CD4-positive, alpha-beta T cell treated with Interleukin-6 at 100 ng/mL for 8 hours (primary cell): ENCODE results near the gene MYBBP1A.
"Not testable (repeated sequence)": the region's sequence is repeated elsewhere in the genome, so short reads cannot be mapped to it uniquely, and the experiment has no call there.

Source experiments
- DNase-seq: peaks from one replicate; pipeline ENCODE4 v3.0.0-alpha.2; 2020; ENCODE audit warnings: mixed read lengths, low spot score

Gene MYBBP1A, protein sequence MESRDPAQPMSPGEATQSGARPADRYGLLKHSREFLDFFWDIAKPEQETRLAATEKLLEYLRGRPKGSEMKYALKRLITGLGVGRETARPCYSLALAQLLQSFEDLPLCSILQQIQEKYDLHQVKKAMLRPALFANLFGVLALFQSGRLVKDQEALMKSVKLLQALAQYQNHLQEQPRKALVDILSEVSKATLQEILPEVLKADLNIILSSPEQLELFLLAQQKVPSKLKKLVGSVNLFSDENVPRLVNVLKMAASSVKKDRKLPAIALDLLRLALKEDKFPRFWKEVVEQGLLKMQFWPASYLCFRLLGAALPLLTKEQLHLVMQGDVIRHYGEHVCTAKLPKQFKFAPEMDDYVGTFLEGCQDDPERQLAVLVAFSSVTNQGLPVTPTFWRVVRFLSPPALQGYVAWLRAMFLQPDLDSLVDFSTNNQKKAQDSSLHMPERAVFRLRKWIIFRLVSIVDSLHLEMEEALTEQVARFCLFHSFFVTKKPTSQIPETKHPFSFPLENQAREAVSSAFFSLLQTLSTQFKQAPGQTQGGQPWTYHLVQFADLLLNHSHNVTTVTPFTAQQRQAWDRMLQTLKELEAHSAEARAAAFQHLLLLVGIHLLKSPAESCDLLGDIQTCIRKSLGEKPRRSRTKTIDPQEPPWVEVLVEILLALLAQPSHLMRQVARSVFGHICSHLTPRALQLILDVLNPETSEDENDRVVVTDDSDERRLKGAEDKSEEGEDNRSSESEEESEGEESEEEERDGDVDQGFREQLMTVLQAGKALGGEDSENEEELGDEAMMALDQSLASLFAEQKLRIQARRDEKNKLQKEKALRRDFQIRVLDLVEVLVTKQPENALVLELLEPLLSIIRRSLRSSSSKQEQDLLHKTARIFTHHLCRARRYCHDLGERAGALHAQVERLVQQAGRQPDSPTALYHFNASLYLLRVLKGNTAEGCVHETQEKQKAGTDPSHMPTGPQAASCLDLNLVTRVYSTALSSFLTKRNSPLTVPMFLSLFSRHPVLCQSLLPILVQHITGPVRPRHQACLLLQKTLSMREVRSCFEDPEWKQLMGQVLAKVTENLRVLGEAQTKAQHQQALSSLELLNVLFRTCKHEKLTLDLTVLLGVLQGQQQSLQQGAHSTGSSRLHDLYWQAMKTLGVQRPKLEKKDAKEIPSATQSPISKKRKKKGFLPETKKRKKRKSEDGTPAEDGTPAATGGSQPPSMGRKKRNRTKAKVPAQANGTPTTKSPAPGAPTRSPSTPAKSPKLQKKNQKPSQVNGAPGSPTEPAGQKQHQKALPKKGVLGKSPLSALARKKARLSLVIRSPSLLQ (N-terminal part only)

DNA sequence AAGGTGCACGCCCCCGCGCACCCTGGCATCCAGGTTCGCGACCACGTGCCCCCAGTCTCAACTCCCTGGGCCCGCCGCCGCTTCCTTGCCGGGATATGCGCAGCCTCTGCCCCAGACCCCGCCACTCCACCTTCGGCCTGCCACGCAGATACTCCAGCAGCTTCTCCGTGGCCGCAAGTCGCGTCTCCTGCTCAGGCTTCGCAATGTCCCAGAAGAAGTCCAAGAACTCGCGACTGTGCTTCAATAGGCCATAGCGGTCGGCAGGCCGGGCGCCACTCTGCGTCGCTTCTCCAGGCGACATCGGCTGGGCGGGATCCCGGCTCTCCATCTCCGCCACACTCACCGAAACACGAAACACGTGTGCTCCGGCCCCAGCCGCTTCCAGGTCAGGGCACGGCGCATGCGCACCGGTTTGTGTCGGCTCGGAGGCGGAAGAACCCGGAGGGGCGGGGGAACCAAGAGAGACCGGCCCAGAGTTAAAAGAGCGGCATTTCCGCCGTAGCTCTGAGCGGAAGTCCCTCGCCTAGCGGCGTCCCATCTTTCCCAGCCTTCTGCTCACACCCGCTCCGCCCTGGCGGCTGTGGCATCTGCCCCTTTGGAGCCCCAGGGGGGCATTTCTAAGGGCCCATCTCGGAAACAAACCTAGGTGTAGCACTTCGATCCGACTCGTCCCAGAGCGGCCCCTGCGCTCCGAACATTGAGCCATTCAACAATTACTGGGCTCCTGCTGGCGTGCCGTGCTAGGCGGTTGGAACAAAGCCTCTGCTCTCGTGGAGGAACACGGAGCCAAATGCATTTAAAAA lies at the start of gene MYBBP1A:
MYBBP1A (minus strand) TSS at position 388 of the 803 bp plus-strand sequence; CDS start at position 328, 60 bp downstream.
- DNase-seq, result peak; percentile 97

DNA sequence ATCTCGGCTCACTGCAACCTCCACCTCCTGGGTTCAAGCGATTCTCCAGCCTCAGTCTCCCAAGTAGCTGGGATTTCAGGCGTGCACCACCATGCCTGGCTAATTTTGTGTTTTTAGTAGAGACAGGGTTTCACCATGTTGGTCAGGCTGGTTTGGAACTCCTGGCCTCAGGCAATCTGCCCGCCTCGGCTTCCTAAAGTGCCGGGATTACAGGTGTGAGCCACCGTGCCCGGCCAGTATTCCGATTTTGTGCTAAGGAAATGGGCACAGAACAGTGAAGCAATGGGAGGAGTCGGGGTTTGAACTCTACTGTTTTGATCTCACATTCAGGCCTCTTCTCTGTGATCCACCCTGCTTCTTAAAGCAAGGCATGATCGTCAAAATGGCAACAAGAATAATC lies 49.6 kb upstream of the MYBBP1A start:
- not testable (repeated sequence) for DNase-seq

DNA sequence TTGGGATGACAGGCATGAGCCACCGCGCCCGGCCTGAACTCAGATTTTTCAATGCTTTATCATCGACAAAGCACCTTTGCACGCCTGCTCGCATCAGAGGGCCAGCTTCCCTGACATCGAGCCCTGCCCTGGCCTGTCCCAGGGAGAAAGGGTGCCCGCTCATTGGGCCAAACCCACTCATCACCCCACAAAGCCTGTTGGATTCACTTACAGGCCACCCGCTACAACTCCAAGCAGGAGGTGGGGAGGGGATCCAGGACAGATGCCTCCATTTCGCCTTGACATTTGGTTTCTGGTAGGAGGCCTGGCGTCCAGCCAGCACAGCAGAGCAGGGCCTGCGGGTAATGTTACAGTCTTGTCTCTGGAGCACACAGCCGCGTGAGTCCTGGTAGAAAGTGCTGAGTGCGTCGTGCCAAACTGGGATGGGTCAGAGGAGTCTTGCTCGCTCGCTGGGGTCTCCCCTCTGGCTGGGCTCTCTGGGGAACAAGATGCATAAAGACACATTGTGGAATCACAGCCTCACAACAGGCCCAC lies 49.0 kb upstream of the MYBBP1A start:
- no peak for DNase-seq

DNA sequence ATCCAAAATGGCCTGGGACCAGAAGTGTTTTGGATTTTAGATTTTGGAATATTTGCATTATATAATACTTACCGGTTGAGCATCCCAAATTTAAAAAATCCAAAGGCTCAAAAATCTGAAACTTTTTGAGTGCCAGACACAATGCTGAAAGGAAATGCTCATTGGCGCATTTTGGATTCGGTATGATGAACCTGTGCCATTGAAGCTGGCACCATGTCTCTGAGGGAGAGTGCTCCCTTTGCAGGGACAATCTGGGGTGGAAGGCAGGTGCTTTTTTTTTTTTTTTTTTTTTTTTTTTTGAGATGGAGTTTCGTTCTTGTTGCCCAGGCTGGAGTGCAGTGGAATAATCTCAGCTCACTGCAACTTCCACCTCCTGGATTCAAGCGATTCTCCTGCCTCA lies 46.9 kb upstream of the MYBBP1A start:
- no peak for DNase-seq

DNA sequence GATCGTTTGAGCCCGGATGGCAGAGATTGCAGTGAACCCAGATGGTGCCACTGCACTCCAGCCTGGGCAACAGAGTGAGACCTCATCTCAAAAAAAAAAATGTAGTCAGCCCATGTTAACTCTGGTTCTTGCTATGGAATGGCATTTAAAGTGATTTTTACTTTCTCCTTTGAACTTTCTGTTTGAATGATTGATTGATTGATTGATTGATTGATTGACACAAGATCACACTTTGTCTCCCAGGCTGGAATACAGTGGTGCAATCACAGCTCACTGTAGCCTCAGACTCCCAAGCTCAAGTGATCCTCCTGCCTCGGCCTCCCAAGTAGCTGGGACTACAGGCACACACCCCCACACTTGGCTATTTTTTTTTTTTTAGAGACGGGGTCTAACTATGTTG lies 46.1 kb upstream of the MYBBP1A start:
- DNase-seq, result no peak

DNA sequence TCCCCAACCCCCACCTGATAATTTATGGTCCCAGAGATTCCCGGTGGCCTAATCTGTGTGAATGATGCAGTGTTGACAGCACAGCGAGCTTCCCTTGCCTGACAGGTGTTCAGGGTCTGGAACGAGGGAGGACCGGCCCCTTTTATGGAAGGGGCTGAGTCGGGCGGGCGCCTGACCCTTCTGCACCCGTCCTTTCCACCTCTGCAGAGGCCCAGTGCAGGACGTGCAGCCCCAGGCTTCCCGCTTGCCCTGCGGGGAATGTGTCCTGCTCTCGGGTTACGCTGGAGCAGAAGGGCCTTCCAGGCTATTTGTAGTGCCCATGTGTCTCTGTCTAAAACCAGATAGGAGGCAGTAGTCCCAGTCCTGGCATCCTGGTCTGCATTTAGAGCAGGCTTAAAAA lies 45.4 kb upstream of the MYBBP1A start:
- DNase-seq, result no peak

DNA sequence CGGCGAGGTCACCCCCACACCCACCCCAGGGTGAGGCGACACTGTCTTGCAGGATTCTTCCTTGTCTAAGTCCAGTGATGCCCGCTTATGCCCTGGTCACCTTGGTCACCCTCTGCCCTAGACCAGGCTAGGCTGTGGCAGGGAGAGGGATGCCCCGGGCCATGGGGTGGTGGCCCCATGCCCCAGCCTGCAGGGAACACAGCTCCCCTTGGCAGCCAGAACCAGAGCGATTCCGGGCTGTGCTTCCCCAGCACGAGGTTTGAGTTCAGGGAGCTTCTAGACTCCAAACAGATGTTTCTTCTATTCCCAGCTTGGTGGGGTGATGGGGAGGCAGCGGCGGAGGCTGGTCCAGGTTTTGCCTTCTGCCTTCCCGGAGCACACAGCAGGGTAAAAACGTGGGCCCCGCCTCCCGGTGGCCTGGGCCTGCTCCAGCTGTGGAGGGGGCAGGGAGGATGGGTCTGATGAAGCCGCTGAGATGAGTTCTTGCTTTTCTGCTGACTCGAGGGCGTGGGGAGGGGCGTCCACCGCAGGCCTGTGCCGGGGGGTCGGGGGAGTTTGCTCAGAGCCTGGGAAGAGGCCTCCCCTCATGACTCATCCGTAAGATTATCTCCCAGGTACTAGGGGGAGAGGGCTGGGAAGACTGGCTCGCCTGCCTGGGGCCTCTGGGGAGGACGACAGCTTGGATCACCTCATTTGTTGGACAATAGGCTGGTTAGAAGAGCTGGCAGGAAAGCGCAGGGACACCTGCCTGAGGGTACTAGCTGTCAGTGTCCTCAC lies 44.5 kb upstream of the MYBBP1A start:
- no peak for DNase-seq

- DNase-seq, result no peak
Observed at GRCh38 chr17:4598776-4599504, 43.8 kb upstream of the MYBBP1A start.

- no peak for DNase-seq
Observed at GRCh38 chr17:4597975-4598374, 42.8 kb upstream of the MYBBP1A start.

- no peak for DNase-seq
Observed at GRCh38 chr17:4596636-4597380, 41.6 kb upstream of the MYBBP1A start.

GRCh38 chr17:4595685-4596342 lies 40.6 kb upstream of the MYBBP1A start:
- DNase-seq, result not testable (repeated sequence)

DNA sequence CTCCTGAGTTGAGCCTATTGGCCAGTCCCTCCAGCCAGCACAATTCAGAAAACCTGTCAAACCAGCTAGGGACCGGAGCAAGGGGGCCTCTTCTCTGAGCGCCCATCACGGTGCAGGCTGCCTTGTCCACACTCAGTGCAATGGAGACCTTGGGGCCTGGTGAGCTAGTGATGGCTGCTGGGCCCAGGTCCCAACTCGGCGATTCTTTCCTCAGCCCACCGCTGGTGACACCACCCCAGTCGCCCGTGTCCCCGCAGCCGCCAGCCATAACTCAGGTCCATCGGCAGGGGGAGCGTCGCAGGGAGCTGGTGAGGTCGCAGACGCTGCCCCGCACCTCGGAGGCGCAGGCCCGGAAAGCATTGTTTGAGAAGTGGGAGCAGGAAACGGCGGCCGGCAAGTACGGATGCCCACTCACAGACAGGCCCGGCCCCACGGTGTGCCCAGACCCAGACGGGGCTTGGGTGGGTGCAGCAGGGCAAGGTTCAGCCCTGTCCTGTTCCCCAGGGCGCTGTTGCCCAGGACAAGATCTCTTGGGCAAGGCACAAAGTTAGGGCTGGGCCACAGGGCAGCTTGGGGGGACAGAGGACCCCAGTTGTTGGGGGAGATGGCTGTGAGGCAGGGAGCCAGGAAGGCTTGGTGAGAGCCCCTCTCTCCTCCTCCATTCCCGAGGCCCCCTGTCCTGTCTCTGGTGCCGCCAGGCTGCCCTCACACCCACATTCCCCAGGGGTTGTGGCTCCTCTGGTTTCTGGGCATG lies 39.9 kb upstream of the MYBBP1A start:
- DNase-seq, result peak; percentile 21

DNA sequence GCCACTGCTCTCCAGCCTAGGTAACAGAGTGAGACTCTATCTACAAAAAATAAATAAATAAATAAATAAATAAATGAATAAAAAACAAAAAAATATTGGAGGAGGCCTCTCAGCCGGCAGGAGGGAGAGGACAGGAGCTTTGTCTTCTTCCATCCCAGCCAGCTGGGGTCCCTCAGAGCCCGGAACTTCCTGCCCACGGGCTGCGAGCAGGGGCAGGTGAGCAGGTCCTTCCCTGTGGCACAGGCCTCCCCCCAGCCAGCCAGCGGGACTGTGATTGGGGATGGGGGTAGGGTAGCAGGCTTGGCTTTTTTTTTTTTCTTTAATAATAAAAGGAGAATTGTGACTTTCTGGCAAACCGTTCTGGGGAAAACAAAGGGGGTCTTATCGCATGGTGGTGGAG lies 39.2 kb upstream of the MYBBP1A start:
- no peak for DNase-seq

GRCh38 chr17:4593021-4593421 lies 37.8 kb upstream of the MYBBP1A start:
- DNase-seq, result no peak

GRCh38 chr17:4592240-4593005 lies 37.2 kb upstream of the MYBBP1A start:
- DNase-seq, result no peak

- DNase-seq, result no peak
Observed at GRCh38 chr17:4591529-4591928, 36.3 kb upstream of the MYBBP1A start.

GRCh38 chr17:4590981-4591453 lies 35.8 kb upstream of the MYBBP1A start:
- DNase-seq, result no peak
